22Rv1 (cell line): ENCODE results near the gene UBE2Z.

Experiments used
- ZFX ChIP-seq: fragments of 450-650 bp; IDR thresholded peaks from 2 replicates; pipeline ENCODE4 v1.6.1; 2017; ENCODE audit warnings: antibody characterized with exemption, borderline replicate concordance
- TF ChIP-seq, protein P1 (sequence below): fragments of 450-650 bp; IDR thresholded peaks from 2 replicates; pipeline ENCODE4 v1.5.1; 2017; ENCODE audit warnings: mild to moderate bottlenecking

GRCh38 chr17:48928876-48929811, 20.9 kb downstream of the UBE2Z start:
- TF ChIP-seq, protein P1, sequence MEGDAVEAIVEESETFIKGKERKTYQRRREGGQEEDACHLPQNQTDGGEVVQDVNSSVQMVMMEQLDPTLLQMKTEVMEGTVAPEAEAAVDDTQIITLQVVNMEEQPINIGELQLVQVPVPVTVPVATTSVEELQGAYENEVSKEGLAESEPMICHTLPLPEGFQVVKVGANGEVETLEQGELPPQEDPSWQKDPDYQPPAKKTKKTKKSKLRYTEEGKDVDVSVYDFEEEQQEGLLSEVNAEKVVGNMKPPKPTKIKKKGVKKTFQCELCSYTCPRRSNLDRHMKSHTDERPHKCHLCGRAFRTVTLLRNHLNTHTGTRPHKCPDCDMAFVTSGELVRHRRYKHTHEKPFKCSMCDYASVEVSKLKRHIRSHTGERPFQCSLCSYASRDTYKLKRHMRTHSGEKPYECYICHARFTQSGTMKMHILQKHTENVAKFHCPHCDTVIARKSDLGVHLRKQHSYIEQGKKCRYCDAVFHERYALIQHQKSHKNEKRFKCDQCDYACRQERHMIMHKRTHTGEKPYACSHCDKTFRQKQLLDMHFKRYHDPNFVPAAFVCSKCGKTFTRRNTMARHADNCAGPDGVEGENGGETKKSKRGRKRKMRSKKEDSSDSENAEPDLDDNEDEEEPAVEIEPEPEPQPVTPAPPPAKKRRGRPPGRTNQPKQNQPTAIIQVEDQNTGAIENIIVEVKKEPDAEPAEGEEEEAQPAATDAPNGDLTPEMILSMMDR, result no peak
- no peak for TF ChIP-seq ZFX
